HG03060 (cell line): Measurements from ENCODE around the gene ALDH9A1.
"Not testable (repeated sequence)": the region's sequence is repeated elsewhere in the genome, so short reads cannot be mapped to it uniquely, and the experiment has no call there.

Source experiments
- ATAC-seq: cut with Tn5 transposase; IDR thresholded peaks from one replicate; pipeline ENCODE4 v1.9.1; 2021; ENCODE audit warnings: low read depth, moderate number of reproducible peaks; ENCODE audit not compliant: unreplicated experiment

Gene ALDH9A1

GRCh38 chr1:165697881-165698760 lies at the start of gene ALDH9A1:
Gene ALDH9A1, minus strand, starts transcription at chr1:165698562. Its CDS starts 4 bp downstream, at chr1:165698558.
- ATAC-seq: peak; percentile 74

- no peak for ATAC-seq
These were observed 49.5 kb upstream of the ALDH9A1 start for GRCh38 chr1:165747632-165748447.

- ATAC-seq: not testable (repeated sequence)
These were observed 46.6 kb upstream of the ALDH9A1 start for GRCh38 chr1:165744913-165745312.

GRCh38 chr1:165742194-165742593 lies 43.8 kb upstream of the ALDH9A1 start:
- ATAC-seq: no peak

- ATAC-seq: peak; percentile 79
These were observed 40.4 kb upstream of the ALDH9A1 start for GRCh38 chr1:165738794-165739193.

- no peak for ATAC-seq
These were observed 38.8 kb upstream of the ALDH9A1 start for GRCh38 chr1:165737196-165737595.

- ATAC-seq: no peak
These were observed 36.5 kb upstream of the ALDH9A1 start for GRCh38 chr1:165734906-165735305.

GRCh38 chr1:165726841-165727240 lies 28.5 kb upstream of the ALDH9A1 start:
- ATAC-seq: no peak

GRCh38 chr1:165726169-165726568 lies 27.8 kb upstream of the ALDH9A1 start:
- ATAC-seq: no peak

GRCh38 chr1:165717918-165718515 lies 19.7 kb upstream of the ALDH9A1 start:
- ATAC-seq: no peak

- ATAC-seq: not testable (repeated sequence)
These were observed 18.1 kb upstream of the ALDH9A1 start for GRCh38 chr1:165716265-165717051.

- ATAC-seq: no peak
These were observed 14.4 kb upstream of the ALDH9A1 start for GRCh38 chr1:165712764-165713163.

GRCh38 chr1:165707984-165708706 lies 9.8 kb upstream of the ALDH9A1 start:
- ATAC-seq: no peak

- no peak for ATAC-seq
These were observed 5.3 kb upstream of the ALDH9A1 start for GRCh38 chr1:165703648-165704047.

- not testable (repeated sequence) for ATAC-seq
These were observed 3.6 kb upstream of the ALDH9A1 start for GRCh38 chr1:165701922-165702321.

- ATAC-seq: no peak
These were observed 1.2 kb upstream of the ALDH9A1 start for GRCh38 chr1:165699577-165699976.

GRCh38 chr1:165698761-165699052 lies 345 bp upstream of the ALDH9A1 start:
- no peak for ATAC-seq

GRCh38 chr1:165697491-165697880 lies 876 bp downstream of the ALDH9A1 start:
- no peak for ATAC-seq

- no peak for ATAC-seq
These were observed 1.7 kb downstream of the ALDH9A1 start for GRCh38 chr1:165696625-165697100.

- no peak for ATAC-seq
These were observed 3.3 kb downstream of the ALDH9A1 start for GRCh38 chr1:165695031-165695430.
